DMS53 treated with DMSO at 0.1 percent for 48 hours (cell line): Measurements from ENCODE around the gene ZNF473.

ENCODE experiments used
- DNase-seq: peaks from one replicate; lab custom pipeline; 2025; ENCODE audit not compliant: unreplicated experiment; lab: John Stamatoyannopoulos, UW

The ZNF473 gene

DNA sequence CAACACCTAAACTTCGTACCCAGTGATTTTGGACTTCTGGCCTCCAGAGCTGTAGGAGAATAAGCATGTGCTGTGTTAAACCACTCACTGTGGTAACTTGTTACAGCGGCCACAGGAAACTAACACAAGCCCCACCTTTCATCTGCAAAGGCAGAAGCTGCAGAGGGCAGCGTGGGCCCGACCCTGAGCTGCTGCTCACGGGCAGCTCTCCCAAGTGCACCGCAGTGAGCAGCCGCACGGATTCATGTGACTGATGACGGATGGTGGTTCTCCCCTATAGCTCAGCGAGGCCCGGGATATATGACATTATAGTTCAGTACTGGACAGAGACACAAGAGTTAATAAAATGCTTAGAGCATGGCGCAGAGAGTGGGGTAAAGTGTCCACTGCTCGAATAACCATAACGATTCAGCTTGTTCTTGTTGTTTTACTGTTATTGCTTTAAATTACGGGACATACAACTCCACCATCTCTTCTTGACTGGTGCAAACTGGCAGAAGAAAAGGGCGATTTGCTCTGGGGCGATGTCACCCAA, 22.5 kb upstream of the ZNF473 start:
- no peak for DNase-seq

DNA sequence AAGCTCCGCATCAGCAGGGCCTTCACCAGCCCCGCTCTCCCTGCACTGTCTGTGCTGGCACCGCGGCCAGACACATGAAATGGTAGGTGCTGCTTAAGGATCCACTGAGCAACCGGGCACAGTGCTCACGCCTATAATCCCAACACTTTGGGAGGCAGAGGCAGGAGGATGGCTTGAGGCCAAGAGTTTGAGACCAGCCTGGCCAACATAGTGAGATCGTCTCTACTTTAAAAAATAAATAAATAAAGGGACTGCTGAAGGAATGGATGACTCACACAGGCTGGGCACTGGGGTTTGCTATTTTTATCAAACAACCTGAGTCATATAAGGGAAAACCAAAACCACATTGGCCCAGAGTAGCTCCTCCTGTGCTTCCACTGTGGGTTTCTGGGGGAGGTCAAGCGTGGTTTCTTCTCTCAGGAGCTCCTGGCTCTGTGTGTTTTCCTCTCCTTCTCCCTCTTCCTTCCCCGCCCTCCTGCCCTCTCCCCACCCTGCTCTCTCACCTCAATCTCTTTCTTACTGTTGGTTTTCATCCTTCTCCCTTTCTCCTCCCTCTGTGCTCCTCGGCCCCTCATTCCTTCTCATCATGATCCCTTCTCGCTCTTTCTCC, 21.9 kb upstream of the ZNF473 start:
- DNase-seq = peak; percentile 2

DNA sequence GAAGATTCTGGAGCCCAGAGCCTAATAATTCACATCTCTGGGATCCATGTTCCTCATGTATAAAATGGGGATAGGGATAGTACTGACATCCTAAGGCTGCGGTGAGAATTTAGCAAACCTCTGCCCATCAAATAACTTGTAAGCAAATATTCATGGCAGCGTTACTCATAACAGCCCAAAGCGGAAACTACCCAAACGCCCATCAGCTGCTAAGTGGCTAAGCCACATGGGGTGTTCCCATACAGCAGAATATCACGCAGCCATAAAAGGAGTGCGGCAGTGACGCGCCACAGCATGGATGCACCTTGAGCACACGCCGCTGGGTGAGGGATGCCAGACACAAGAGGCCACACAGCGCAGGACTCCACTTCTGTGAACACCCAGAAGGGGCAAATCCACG, 20.4 kb upstream of the ZNF473 start:
- DNase-seq = no peak

DNA sequence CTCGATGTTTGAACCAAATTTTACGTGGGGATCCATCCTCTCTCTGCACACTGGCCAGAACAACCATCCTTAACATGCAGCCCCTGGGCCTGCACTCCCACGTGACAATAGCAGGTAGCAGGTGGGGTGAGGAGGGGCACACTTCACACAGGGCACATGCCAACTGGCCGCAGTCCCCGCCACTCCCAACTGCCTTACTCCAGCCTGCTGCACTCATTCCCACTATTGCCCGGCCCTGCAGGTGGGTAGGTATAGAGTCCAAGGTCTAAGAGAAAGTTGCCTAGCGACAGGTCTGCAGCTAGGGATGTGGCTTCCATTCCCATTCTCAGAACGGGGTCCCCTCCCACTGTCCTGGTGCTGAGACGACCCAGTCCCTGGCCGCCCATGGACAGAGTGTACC, 18.6 kb upstream of the ZNF473 start:
- no peak for DNase-seq

DNA sequence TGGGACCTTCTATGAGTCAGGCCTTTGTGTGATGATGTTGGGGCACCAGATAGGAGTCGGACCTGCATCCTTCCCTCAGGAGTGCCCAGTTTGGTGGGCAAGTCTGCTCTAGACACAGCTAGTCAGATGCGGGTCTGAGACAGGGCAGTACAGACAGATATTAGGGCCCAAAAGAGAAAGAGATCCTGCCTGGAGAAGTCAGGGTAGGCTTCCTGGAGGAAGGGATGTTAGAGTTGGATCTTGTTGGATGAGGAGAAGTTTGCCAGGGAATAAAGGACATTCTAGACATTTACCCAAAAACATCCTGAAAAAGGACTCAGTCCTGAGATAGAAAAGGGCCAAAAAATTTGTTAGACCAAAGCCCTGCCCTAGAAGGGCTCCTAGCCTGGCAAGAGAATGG, 17.9 kb upstream of the ZNF473 start:
- no peak for DNase-seq

DNA sequence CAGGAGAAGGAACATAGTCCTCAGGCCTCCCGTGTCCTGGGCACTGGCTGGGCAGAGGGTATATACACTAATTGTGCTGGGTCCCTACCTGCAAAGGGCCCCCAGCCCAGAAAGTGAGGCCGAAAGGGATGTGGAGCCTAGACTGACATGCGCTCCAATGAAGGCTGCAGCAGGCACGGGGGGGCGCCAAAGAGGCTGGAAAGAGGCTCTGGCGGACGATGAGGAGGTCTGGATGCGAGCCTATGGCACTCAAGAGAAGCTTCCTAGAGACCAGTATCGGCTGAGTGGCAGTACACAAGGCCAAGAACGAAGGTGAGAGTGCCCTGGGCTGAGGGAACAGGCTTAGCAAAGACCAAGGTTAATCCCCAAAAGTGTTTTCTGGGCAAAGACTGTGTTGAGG, 17.3 kb upstream of the ZNF473 start:
- DNase-seq = no peak

DNA sequence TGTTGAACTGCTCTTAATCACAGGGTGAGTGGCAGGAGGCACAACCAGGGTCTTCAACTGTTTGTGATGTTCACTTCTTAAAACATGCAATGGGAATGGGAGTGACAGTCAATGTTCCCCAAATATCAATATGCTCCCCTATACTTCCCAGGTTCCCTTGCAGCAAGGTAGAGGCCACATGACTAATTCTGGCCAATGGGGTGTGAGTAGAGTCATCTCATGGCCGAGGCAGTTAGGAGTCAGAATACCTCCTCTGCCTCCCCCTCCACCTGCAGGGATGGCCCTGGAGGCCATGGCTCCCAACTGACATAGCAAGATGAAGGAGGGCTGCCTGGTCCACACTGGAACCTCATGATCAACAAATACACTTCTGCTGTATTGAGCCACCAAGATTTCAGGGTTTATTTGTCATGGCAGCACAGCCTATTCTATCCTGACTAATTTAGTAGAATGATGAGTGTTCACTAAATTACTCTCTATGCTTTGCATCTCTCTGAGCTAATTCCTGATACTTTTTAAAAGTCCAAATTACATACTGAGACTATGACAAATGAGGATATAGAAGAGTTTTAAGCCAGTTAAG, 9.5 kb upstream of the ZNF473 start:
- DNase-seq = no peak

DNA sequence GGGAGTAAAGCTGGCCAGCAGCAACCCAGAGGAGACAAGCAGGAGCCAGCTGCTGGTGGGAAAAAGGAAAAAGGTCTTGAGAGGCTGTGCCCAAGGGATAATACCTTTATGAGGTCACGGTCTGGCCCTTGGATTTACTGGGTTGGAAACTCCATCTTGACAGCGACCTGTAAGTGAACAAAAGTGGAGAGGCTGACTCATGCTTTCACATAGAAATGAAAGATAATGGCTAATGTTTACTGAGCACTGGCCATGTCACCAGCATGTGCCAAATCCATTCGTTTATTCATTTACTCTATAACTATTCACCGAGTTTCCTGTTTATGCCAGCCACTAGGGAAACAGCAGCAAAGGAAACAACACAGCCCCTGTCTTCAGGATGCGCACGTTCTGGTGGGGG, 5.3 kb upstream of the ZNF473 start:
- DNase-seq = peak; percentile 59

DNA sequence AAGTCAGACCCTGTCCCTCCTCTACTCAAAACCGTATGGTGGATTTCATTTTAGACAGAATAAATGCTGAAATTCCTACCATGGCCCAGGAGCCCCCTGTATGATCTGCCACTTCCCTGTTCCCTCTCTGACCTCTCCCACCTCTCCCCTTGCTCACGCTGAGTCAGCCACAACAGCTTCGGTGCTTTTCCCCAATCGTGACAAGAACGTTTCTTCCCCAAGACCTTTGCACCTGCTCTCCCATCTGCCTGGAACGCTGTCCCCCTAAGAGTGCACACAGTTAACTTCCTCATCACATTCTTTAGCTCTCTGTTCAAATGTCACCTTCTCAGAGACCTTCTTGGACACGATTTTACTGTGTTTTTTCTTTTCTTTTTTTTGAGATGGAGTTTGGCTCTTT, 3.0 kb upstream of the ZNF473 start:
- DNase-seq = no peak

DNA sequence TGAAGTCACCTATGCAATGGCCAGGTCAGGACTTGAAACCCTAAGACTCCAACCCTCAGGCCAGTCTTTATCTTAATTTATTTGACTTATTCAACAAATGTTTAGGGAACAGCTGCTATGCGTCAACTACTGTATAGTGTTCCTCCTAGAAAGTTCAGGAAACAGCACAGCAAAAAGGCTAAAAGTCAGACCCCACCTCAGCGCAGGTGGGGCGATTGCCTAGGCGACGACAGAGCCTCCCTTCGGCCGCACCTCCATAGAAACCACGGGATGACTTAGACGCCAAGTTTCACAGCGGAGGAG, 1.1 kb upstream of the ZNF473 start:
- DNase-seq = no peak

DNA sequence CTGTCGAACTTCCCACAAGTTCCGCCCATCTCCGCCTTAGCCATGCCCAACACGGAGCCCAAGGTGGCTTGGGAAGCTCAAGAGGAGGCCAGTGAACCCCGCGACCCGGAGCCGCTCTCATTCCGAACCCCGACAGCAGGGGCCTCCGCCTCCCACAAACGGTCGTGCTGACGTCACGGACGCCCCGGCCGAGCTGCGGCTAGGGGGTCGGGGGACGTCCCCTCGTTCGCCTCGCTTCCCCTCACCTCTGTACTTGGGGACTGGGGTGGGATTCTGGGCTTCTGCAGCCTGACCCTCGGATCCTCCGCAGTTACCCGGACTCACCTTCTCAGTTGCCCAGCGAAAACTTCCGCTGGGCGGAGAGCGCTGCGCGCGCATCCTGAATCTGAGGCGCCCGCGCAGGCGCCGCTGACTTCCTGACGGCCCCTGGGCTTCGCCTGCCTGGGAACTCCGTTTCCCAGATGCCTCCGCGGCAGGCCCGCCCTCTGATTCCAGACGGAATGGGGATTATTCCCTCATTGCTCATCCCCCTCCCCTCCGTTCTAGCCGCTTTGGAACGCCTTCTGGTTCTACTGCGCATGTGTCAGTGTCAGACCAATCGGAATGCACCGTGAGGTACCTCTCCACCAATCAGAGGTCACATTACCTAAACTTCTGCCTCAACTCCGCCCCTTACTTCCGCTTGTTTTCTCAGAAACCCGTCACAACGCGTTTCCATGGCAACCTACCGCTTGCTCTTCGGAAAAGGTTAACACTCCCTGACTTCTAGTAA, 597 bp upstream of the ZNF473 start, which contains the start of gene VRK3:
TSS of gene VRK3 (minus strand) at position 351 of the 772 bp plus-strand sequence. CDS start 9,210 bp downstream, outside the sequence.
- peak; percentile 97 for DNase-seq

DNA sequence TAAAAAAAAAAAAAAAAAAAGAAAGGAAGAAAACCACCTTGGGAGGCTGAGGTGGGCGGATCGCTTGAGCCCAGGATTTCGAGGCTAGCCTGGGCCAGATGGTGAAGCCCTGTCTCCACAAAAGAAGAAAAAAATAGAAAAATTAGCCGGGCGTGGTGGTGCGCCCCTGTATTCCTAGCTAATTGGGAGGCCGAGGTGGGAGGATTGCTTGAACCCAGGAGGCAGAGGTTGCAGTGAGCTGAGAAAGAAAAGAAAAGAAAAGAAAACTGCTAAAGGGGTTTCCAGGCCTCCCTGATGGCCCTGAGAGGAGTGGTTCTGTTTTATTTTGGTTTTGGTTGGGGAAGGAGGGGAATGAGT, 723 bp downstream of the ZNF473 start:
- DNase-seq = no peak

DNA sequence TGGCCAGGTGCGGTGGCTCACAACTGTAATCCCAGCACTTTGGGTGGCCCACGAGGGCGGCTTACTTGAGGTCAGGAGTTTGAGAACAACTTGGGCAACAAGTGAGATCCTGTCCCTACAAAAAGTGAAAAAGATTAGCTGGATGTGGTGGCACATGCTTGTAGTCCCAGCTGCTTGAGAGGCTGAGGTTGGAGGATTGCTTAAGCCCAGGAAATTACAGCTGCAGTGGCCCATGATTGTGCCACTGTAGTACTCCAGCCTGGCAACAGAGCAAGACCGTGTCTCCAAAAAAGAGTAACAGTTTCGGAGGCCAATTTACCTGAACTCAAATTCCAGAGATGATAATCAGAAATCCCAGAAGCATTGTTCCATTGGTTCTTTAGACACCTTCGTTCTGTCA, 4.4 kb downstream of the ZNF473 start:
- DNase-seq = no peak

DNA sequence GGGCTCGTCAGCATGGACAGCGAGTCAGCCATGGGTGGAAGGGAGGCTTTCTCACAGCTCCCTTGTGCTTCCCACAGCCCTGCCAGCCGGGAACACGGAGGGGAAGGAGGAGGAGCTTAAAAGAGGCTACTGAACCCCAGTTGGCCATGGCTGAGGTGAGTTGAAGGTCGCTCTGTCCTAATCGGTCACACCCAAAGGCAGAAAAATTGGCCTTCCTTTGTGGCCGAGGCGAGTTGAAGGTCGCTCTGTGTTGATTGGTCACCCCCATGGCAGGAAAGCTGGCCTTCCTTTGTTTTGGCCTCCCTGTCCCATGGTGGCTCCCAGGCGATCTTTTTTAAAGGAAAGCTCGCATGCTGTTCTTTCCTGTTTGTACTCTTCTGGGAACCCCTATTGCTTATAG, 5.1 kb downstream of the ZNF473 start:
- DNase-seq = no peak

DNA sequence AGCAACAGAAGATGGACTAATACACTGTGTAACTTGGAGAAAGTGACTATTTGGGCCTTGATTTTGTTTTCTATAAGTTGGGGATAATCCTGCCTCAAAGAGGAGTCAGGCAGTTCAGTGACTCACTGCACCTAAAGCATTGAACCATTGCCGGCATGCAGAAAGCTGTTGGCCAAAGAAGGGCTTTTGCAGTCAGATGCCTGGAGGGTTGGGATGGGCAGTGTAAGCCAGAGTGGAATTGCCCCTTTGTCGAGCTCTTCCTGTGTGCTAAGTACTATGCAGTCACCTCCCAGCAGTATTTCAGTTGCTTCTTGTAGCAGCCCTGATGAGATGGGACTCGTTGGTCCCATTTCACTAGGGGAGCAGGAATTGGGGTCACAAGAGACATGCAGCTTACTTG, 11.1 kb downstream of the ZNF473 start:
- no peak for DNase-seq

DNA sequence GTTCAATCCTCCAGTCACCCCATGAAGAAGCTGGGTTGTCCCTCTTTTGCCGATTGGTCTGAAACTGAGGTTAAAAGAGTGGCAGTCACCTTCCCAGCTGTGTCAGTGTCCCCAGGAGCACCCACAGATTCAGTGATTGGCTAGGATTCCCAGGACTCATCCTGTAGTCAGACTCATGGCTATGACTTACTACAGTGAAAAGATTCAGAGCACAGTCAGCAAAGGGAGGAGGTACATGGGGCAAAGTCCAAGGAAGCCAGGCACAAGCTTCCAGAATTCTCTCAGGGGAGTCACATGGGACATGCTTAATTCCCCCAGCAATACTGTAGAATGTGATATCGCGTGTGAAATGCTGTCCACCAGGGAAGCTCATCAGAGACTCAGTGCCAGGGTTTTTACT, 14.2 kb downstream of the ZNF473 start:
- no peak for DNase-seq

DNA sequence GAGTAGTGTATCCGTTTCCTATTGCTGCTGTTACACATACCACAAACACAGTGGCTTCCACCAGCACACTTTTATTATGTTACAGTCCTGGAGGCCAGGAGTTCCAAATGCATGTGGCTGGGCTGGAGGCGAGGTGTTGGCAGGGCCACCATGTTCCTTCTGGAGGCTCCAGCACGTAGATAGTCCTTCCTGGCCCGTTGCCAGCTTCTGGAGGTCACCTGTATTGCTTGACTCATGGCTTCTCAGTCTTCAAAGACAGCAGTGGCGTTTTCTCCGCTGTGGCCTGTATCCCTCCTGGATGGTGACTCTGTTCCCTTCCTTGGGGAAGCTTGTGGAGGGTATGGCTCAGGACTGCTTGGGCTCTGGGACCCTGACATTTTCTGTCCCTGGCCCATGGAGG, 15.2 kb downstream of the ZNF473 start:
- no peak for DNase-seq

DNA sequence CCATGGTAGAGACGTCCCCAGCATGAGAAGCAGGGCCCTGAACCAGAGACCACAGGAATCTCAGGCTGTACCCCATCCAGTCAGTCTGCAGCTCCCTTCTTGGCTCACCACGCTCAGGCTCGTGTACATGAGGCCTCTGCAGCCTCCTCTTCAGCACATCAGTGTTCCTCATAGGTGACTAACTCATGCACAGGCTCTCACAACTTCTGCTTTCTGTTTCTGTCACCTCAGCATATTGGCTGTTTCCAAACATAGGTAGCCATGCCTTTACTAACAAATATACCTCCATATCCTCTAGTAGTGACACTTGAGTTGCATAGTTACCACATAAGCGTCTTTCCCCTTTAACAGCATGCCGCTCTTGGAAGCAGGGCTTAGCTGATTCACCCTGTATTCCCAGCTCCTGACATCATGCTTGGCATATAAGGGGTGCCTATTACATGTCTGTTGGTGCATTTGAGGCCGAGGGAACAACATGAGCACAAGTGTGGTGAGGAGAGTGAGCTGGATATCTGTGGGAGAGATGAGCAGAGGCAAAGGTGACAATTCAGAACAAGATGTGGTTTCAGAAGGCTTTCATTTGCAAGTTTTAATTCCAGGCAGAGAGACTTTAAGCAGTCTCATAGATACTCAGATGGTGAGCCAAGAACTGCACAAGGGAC, 16.7 kb downstream of the ZNF473 start:
- no peak for DNase-seq

DNA sequence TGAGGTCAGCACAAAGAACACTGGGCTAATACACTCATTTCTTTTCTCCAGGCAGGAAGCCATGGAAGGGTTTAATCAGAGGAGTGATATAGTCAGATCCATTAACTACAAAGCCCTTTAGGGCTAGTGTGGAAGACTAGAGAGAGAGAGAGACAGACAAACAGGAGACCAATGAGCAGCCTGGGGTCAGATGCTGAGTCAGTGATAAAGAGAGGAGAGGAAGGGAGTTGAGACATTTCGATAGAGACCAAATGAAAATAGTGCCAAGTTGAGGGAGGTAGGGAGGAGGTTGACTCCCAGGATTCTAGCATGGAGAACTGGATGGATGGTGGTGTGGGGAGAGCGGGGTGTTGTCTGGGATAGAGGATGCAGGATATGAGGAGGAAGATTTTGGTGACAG, 18.2 kb downstream of the ZNF473 start:
- DNase-seq = no peak

DNA sequence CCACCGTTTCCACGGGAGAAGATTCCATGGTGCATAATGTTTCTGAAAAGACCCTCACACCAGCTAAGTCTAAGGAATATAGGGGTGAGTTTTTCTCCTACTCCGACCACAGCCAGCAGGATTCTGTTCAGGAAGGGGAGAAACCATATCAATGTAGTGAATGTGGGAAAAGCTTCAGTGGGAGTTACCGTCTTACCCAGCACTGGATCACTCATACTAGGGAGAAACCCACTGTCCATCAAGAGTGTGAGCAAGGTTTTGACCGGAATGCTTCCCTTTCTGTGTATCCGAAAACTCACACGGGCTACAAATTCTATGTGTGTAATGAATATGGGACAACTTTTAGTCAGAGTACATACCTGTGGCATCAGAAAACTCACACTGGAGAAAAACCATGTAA, 19.1 kb downstream of the ZNF473 start:
- no peak for DNase-seq

DNA sequence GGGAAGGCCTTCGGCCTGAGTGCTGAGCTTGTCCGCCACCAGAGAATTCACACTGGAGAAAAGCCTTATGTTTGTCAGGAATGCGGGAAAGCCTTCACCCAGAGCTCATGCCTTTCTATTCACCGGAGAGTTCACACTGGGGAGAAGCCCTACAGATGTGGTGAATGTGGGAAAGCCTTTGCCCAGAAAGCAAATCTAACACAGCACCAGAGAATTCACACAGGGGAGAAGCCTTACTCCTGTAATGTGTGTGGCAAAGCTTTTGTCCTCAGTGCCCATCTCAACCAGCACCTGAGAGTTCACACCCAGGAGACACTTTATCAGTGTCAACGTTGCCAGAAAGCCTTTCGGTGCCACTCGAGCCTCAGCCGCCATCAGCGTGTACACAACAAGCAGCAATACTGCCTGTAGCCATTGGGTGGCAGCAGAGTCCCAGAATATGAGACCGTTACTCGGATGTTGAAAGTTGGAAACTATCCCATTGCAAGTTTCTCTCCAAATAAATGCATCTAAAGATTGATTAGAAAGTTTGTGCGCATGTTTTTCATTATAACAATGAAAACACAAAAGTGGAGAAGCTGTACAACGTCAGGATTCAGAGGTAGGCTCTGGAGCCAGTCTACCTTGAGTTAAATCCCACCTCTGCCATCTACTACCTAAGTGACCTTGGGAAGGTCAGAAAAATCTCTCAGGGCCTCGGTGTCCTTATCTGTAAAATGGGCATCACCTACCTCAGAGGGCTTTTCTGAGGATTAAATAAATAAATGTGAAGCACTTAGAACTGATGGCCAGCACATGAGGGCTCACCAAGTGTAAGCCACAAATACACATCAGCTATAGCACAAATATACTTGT, 21.1 kb downstream of the ZNF473 start:
- peak; percentile 18 for DNase-seq
